ENCODE measurements around the gene MAML2. TPM values are rescaled to one million over a fixed set of nuclear protein-coding genes. Genes with fewer than 3 reads are reported as not detected.

Gene MAML2
- polyA plus RNA-seq, 1 of the 3 experiments (the other 2 are of a cell fraction) = 20.1 TPM

GRCh38 chr11:96045622-96046456 lies 297.2 kb downstream of the MAML2 start:
- Histone ChIP-seq H3K27ac (ENCODE audit: low read depth in 2 of 2, low read length in 1 of 2) (peak overlapping the region; percentile 72 to 86), H4K20me1 (ENCODE audit: insufficient read depth) (no peaks in the 10 kb centered on the region), H3K9me2 (no peaks in the 10 kb centered on the region), H2AFZ (ENCODE audit: low read depth) (0 out of 2 replicates have a peak overlapping the region, but pooled peaks have one; percentile 39), H3K36me3 (replicated peaks in 1 of 2; ENCODE audit: control insufficient read depth in 1 of 2, insufficient read depth in 2 of 2, low read length in 1 of 2) (peaks cover 0 to 6% of the 10 kb centered on the region in 2 experiments), H3K9me3 (no peaks in the 10 kb centered on the region), H3K27me3 (ENCODE audit: insufficient read depth) (no peaks in the 10 kb centered on the region), H3K9ac (peak overlapping the region; percentile 17; the same call in 1 of the 2 replicates), H3K4me1 (ENCODE audit: control insufficient read depth in 1 of 2, insufficient read depth in 2 of 2, low read depth in 1 of 2, low read length in 1 of 2) (peaks cover 10 to 18% of the 10 kb centered on the region in 2 experiments; a peak in 2 of 4 replicates), H3K4me2 (peak overlapping the region; percentile 58), H3K4me3 (ENCODE audit: low read depth in 2 of 2, low read length in 1 of 2) (0 out of 4 replicates have a peak overlapping the region, but pooled peaks of 1 of the 2 experiments have one; percentile 9), H3F3A (replicated peaks; ENCODE audit: insufficient read depth) (no peaks in the 10 kb centered on the region), H3K79me2 (ENCODE audit: insufficient read depth) (peaks cover 44% of the 10 kb centered on the region)
- no peak for TF ChIP-seq RCOR1 (IDR thresholded peaks at IDR 0.05; ENCODE audit: low read length)
- TF ChIP-seq SMC3 (IDR thresholded peaks at IDR 0.05; ENCODE audit: low read depth, low read length) = peak; percentile 45; the same call in 1 of the 2 replicates
- TF ChIP-seq EZH2phosphoT487 (IDR thresholded peaks at IDR 0.05; ENCODE audit: borderline replicate concordance, low read depth) = no peak
- peak; percentile 50 for TF ChIP-seq CTCF (IDR thresholded peaks at IDR 0.05)
- TF ChIP-seq, protein P1, sequence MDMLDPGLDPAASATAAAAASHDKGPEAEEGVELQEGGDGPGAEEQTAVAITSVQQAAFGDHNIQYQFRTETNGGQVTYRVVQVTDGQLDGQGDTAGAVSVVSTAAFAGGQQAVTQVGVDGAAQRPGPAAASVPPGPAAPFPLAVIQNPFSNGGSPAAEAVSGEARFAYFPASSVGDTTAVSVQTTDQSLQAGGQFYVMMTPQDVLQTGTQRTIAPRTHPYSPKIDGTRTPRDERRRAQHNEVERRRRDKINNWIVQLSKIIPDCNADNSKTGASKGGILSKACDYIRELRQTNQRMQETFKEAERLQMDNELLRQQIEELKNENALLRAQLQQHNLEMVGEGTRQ (IDR thresholded peaks at IDR 0.05; ENCODE audit: borderline replicate concordance, low read depth, low read length) = no peak
- TF ChIP-seq NRF1 (IDR thresholded peaks at IDR 0.05; ENCODE audit: low read depth, low read length) = peak; percentile 15; the same call in 1 of the 2 replicates
- peak; percentile 18 to 63; a peak in 1 of 4 replicates for TF ChIP-seq EP300 (IDR thresholded peaks at IDR 0.05; ENCODE audit: borderline replicate concordance in 1 of 2, low read depth in 1 of 2, low read length in 1 of 2)
- TF ChIP-seq POLR2AphosphoS5 (IDR thresholded peaks at IDR 0.05; ENCODE audit: low read depth, low read length) = peak; percentile 66
- peak; percentile 52; the same call in 1 of the 2 replicates for TF ChIP-seq SIN3A (IDR thresholded peaks at IDR 0.05; ENCODE audit: borderline replicate concordance, low read depth, low read length)
- TF ChIP-seq FOXM1 (IDR thresholded peaks at IDR 0.05; ENCODE audit: low read depth) = peak; percentile 45; the same call in 1 of the 2 replicates
- peak; percentile 81 for TF ChIP-seq TEAD4 (IDR thresholded peaks at IDR 0.05; ENCODE audit: borderline replicate concordance, insufficient read depth)
- no peak; the same call in 1 of the 2 replicates for TF ChIP-seq REST (IDR thresholded peaks at IDR 0.05; ENCODE audit: low read depth, low read length)
- peak; percentile 44 for TF ChIP-seq RAD21 (IDR thresholded peaks at IDR 0.05; ENCODE audit: low read length)
- TF ChIP-seq JUND (IDR thresholded peaks at IDR 0.05) = 0 out of 2 replicates have a peak, but pooled peaks have one; percentile 31
- TF ChIP-seq RXRA (IDR thresholded peaks at IDR 0.05; ENCODE audit: borderline replicate concordance, low read depth) = peak; percentile 72; the same call in 1 of the 2 replicates
- TF ChIP-seq TCF12 (IDR thresholded peaks at IDR 0.05) = peak; percentile 97
- TF ChIP-seq MAX (IDR thresholded peaks at IDR 0.05; ENCODE audit: low read depth) = peak; percentile 57; the same call in 1 of the 2 replicates
- peak; percentile 59 for TF ChIP-seq NFIC (IDR thresholded peaks at IDR 0.05; ENCODE audit: borderline replicate concordance)
- TF ChIP-seq, protein P2, sequence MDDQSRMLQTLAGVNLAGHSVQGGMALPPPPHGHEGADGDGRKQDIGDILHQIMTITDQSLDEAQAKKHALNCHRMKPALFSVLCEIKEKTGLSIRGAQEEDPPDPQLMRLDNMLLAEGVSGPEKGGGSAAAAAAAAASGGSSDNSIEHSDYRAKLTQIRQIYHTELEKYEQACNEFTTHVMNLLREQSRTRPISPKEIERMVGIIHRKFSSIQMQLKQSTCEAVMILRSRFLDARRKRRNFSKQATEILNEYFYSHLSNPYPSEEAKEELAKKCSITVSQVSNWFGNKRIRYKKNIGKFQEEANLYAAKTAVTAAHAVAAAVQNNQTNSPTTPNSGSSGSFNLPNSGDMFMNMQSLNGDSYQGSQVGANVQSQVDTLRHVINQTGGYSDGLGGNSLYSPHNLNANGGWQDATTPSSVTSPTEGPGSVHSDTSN (IDR thresholded peaks at IDR 0.05) = peak; percentile 82
- POLR2A ChIA-PET = no interaction called here
- 42% methylated on average over 11 of the region's 11 CpGs for WGBS (ENCODE audit: low lambda C conversion rate)
- CTCF ChIA-PET = interaction anchor here (1.0 to 1.6 kb wide), 2 partner anchors 10 to 297 kb away, joined by 3 to 13 read pairs; partner anchors contain the start of gene MAML2
- peak; percentile 24 for DNase-seq

All from SK-N-SH (cell line).